ENCODE measurements around the gene CD151.

The CD151 gene

GRCh38 chr11:841981-842369 is 9.2 kb downstream of the CD151 start:
- H2AK5ac ChIP-seq (ENCODE audit: low read length): no peak overlapping the region
- H3K79me2 ChIP-seq (ENCODE audit: control insufficient read depth, insufficient read depth, low read length): peaks cover 16% of the 10 kb centered on the region
- H4K5ac ChIP-seq (ENCODE audit: low read length): no peak overlapping the region
- H3K27ac ChIP-seq (ENCODE audit: low read depth, low read length): no peak overlapping the region
- H3K4me2 ChIP-seq (ENCODE audit: low read length): peak overlapping the region; percentile 61
- no peaks in the 10 kb centered on the region for H3K27me3 ChIP-seq (ENCODE audit: insufficient read depth, low read length, poor library complexity)
- no peak overlapping the region for H2BK120ac ChIP-seq (ENCODE audit: low read depth, low read length)
- H3K9ac ChIP-seq (ENCODE audit: low read length): peak overlapping the region; percentile 70
- peaks cover 5% of the 10 kb centered on the region for H3K4me1 ChIP-seq (ENCODE audit: control insufficient read depth, low read depth, low read length)
- H3K36me3 ChIP-seq (ENCODE audit: control insufficient read depth, insufficient read depth, low read length): peaks cover 10% of the 10 kb centered on the region
- WGBS (ENCODE audit: extremely low coverage, insufficient coverage, low lambda C conversion rate): no CpG with 5 or more reads among the region's 27 CpGs
- H2BK15ac ChIP-seq (replicated peaks; ENCODE audit: low read depth): no peak overlapping the region
- peak overlapping the region; percentile 57 for H3K4me3 ChIP-seq (ENCODE audit: low read length)
- no peak overlapping the region for H4K8ac ChIP-seq (ENCODE audit: low read depth, low read length)
- no peak overlapping the region for H2BK5ac ChIP-seq (ENCODE audit: low read length)
- peak overlapping the region; percentile 94 for H3K56ac ChIP-seq (ENCODE audit: low read length)
- H3K79me1 ChIP-seq (ENCODE audit: low read length): peaks cover 7% of the 10 kb centered on the region
- H3K4ac ChIP-seq (ENCODE audit: low read depth, low read length): no peak overlapping the region
- no peak for DNase-seq
- no peak overlapping the region for H3K23ac ChIP-seq (ENCODE audit: low read length)
- peak overlapping the region; percentile 11 for H3K18ac ChIP-seq (ENCODE audit: low read length)

GRCh38 chr11:842370-843002 is 9.7 kb downstream of the CD151 start, which contains the start of the genes POLR2L and TSPAN4:
Gene POLR2L, minus strand, starts transcription at chr11:842529. Its CDS starts 21 bp downstream, at chr11:842508.
Gene TSPAN4, plus strand, starts transcription at chr11:842852. Its CDS starts 7,453 bp downstream, at chr11:850305.
- DNase-seq: peak; percentile 94
- Histone ChIP-seq H3K4me1 (ENCODE audit: control insufficient read depth, low read depth, low read length) (peaks cover 5% of the 10 kb centered on the region), H3K18ac (ENCODE audit: low read length) (peak within 1 kb of the TSS; percentile 90)

GRCh38 chr11:843086-843734 is 10.5 kb downstream of the CD151 start:
- Histone ChIP-seq H3K79me2 (ENCODE audit: control insufficient read depth, insufficient read depth, low read length) (peaks cover 16% of the 10 kb centered on the region), H3K4me2 (ENCODE audit: low read length) (peak overlapping the region; percentile 83), H3K18ac (ENCODE audit: low read length) (peak overlapping the region; percentile 31), H2BK5ac (ENCODE audit: low read length) (no peak overlapping the region), H2BK120ac (ENCODE audit: low read depth, low read length) (no peak overlapping the region), H3K4me1 (ENCODE audit: control insufficient read depth, low read depth, low read length) (peaks cover 5% of the 10 kb centered on the region), H2BK15ac (replicated peaks; ENCODE audit: low read depth) (no peak overlapping the region), H3K4ac (ENCODE audit: low read depth, low read length) (peak overlapping the region; percentile 65), H3K79me1 (ENCODE audit: low read length) (peaks cover 7% of the 10 kb centered on the region), H3K36me3 (ENCODE audit: control insufficient read depth, insufficient read depth, low read length) (peaks cover 8% of the 10 kb centered on the region), H4K8ac (ENCODE audit: low read depth, low read length) (no peak overlapping the region), H3K56ac (ENCODE audit: low read length) (peak overlapping the region; percentile 95), H3K4me3 (ENCODE audit: low read length) (peak overlapping the region; percentile 77), H3K27me3 (ENCODE audit: insufficient read depth, low read length, poor library complexity) (no peaks in the 10 kb centered on the region), H4K5ac (ENCODE audit: low read length) (no peak overlapping the region), H2AK5ac (ENCODE audit: low read length) (no peak overlapping the region), H3K27ac (ENCODE audit: low read depth, low read length) (peak overlapping the region; percentile 31), H3K9ac (ENCODE audit: low read length) (peak overlapping the region; percentile 90), H3K23ac (ENCODE audit: low read length) (peak overlapping the region; percentile 29)
- DNase-seq: no peak
- no CpG with 5 or more reads among the region's 53 CpGs for WGBS (ENCODE audit: extremely low coverage, insufficient coverage, low lambda C conversion rate)

More at GRCh38 chr11:842370-843002, 9.7 kb downstream of the CD151 start, which contains the start of the genes POLR2L and TSPAN4:
- Histone ChIP-seq H3K27me3 (ENCODE audit: insufficient read depth, low read length, poor library complexity) (no peaks in the 10 kb centered on the region), H3K27ac (ENCODE audit: low read depth, low read length) (peak within 1 kb of the TSS; percentile 72), H3K9ac (ENCODE audit: low read length) (peak within 1 kb of the TSS; percentile 90), H2AK5ac (ENCODE audit: low read length) (no peak within 1 kb of the TSS), H4K5ac (ENCODE audit: low read length) (no peak within 1 kb of the TSS), H3K23ac (ENCODE audit: low read length) (peak within 1 kb of the TSS; percentile 81), H3K79me2 (ENCODE audit: control insufficient read depth, insufficient read depth, low read length) (peaks cover 16% of the 10 kb centered on the region), H3K4ac (ENCODE audit: low read depth, low read length) (peak within 1 kb of the TSS; percentile 65), H4K8ac (ENCODE audit: low read depth, low read length) (no peak within 1 kb of the TSS), H3K56ac (ENCODE audit: low read length) (peak within 1 kb of the TSS; percentile 95), H3K4me3 (ENCODE audit: low read length) (peak within 1 kb of the TSS; percentile 77), H2BK120ac (ENCODE audit: low read depth, low read length) (peak within 1 kb of the TSS; percentile 95), H2BK5ac (ENCODE audit: low read length) (peak within 1 kb of the TSS; percentile 87), H3K4me2 (ENCODE audit: low read length) (peak within 1 kb of the TSS; percentile 83), H3K79me1 (ENCODE audit: low read length) (peaks cover 7% of the 10 kb centered on the region), H3K36me3 (ENCODE audit: control insufficient read depth, insufficient read depth, low read length) (peaks cover 8% of the 10 kb centered on the region), H2BK15ac (replicated peaks; ENCODE audit: low read depth) (no peak within 1 kb of the TSS)
- WGBS (ENCODE audit: extremely low coverage, insufficient coverage, low lambda C conversion rate): no CpG with 5 or more reads among the region's 87 CpGs

- Histone ChIP-seq H4K5ac (ENCODE audit: low read length) (no peak overlapping the region), H3K23ac (ENCODE audit: low read length) (peak overlapping the region; percentile 81), H3K4ac (ENCODE audit: low read depth, low read length) (peak overlapping the region; percentile 65), H3K79me1 (ENCODE audit: low read length) (peaks cover 7% of the 10 kb centered on the region), H3K56ac (ENCODE audit: low read length) (peak overlapping the region; percentile 95), H3K79me2 (ENCODE audit: control insufficient read depth, insufficient read depth, low read length) (peaks cover 16% of the 10 kb centered on the region), H3K27me3 (ENCODE audit: insufficient read depth, low read length, poor library complexity) (no peaks in the 10 kb centered on the region), H2AK5ac (ENCODE audit: low read length) (no peak overlapping the region), H3K18ac (ENCODE audit: low read length) (peak overlapping the region; percentile 78), H3K9ac (ENCODE audit: low read length) (peak overlapping the region; percentile 90), H3K27ac (ENCODE audit: low read depth, low read length) (peak overlapping the region; percentile 88), H2BK120ac (ENCODE audit: low read depth, low read length) (peak overlapping the region; percentile 47), H3K4me2 (ENCODE audit: low read length) (peak overlapping the region; percentile 85), H2BK15ac (replicated peaks; ENCODE audit: low read depth) (no peak overlapping the region), H2BK5ac (ENCODE audit: low read length) (peak overlapping the region; percentile 87), H3K4me1 (ENCODE audit: control insufficient read depth, low read depth, low read length) (peaks cover 6% of the 10 kb centered on the region), H4K8ac (ENCODE audit: low read depth, low read length) (no peak overlapping the region), H3K4me3 (ENCODE audit: low read length) (peak overlapping the region; percentile 25), H3K36me3 (ENCODE audit: control insufficient read depth, insufficient read depth, low read length) (peaks cover 5% of the 10 kb centered on the region)
- no CpG with 5 or more reads among the region's 25 CpGs for WGBS (ENCODE audit: extremely low coverage, insufficient coverage, low lambda C conversion rate)
- peak; percentile 98 for DNase-seq
Measured at GRCh38 chr11:843818-844692, 11.3 kb downstream of the CD151 start.

- no CpG with 5 or more reads among the region's 31 CpGs for whole genome bisulfite sequencing (ENCODE audit: extremely low coverage, insufficient coverage, low lambda C conversion rate)
- peak overlapping the region; percentile 80 for H3K56ac ChIP-seq (ENCODE audit: low read length)
- peak overlapping the region; percentile 47 for H2BK120ac ChIP-seq (ENCODE audit: low read depth, low read length)
- H3K36me3 ChIP-seq (ENCODE audit: control insufficient read depth, insufficient read depth, low read length): peaks cover 2% of the 10 kb centered on the region
- H3K23ac ChIP-seq (ENCODE audit: low read length): no peak overlapping the region
- H3K4me3 ChIP-seq (ENCODE audit: low read length): no peak overlapping the region
- H3K27me3 ChIP-seq (ENCODE audit: insufficient read depth, low read length, poor library complexity): no peaks in the 10 kb centered on the region
- no peak overlapping the region for H2BK5ac ChIP-seq (ENCODE audit: low read length)
- no peak overlapping the region for H4K5ac ChIP-seq (ENCODE audit: low read length)
- peak overlapping the region; percentile 85 for H3K4me2 ChIP-seq (ENCODE audit: low read length)
- peak; percentile 95 for DNase-seq
- no peak overlapping the region for H2BK15ac ChIP-seq (replicated peaks; ENCODE audit: low read depth)
- H3K18ac ChIP-seq (ENCODE audit: low read length): peak overlapping the region; percentile 78
- no peak overlapping the region for H4K8ac ChIP-seq (ENCODE audit: low read depth, low read length)
- peak overlapping the region; percentile 63 for H3K4ac ChIP-seq (ENCODE audit: low read depth, low read length)
- peak overlapping the region; percentile 2 for H2AK5ac ChIP-seq (ENCODE audit: low read length)
- peaks cover 16% of the 10 kb centered on the region for H3K79me2 ChIP-seq (ENCODE audit: control insufficient read depth, insufficient read depth, low read length)
- peak overlapping the region; percentile 59 for H3K9ac ChIP-seq (ENCODE audit: low read length)
- H3K79me1 ChIP-seq (ENCODE audit: low read length): peaks cover 6% of the 10 kb centered on the region
- peak overlapping the region; percentile 88 for H3K27ac ChIP-seq (ENCODE audit: low read depth, low read length)
- peaks cover 6% of the 10 kb centered on the region for H3K4me1 ChIP-seq (ENCODE audit: control insufficient read depth, low read depth, low read length)
Measured at GRCh38 chr11:844693-845644, 12.2 kb downstream of the CD151 start.

All from mesendoderm (in vitro differentiated cells).